Measurements from ENCODE around the gene NTRK1. TPM values are rescaled to one million over a fixed set of nuclear protein-coding genes. Genes with fewer than 3 reads are reported as not detected.

The NTRK1 gene
- polyA plus RNA-seq, 1 donor, result 0.37 TPM

- no peak for DNase-seq (ENCODE audit: low read depth)
These were observed 21.7 kb upstream of the NTRK1 start for GRCh38 chr1:156838972-156839371.

- no peak for DNase-seq (ENCODE audit: low read depth)
These were observed 21.1 kb upstream of the NTRK1 start for GRCh38 chr1:156839426-156840109.

- no peak for DNase-seq (ENCODE audit: low read depth)
These were observed 20.3 kb upstream of the NTRK1 start for GRCh38 chr1:156840186-156840897.

- DNase-seq (ENCODE audit: low read depth), result no peak
These were observed 19.8 kb upstream of the NTRK1 start for GRCh38 chr1:156840898-156841279.

- DNase-seq (ENCODE audit: low read depth), result no peak
These were observed 19.3 kb upstream of the NTRK1 start for GRCh38 chr1:156841295-156841855.

GRCh38 chr1:156842618-156843300 lies 17.9 kb upstream of the NTRK1 start:
- DNase-seq (ENCODE audit: low read depth), result no peak

GRCh38 chr1:156844102-156844501 lies 16.6 kb upstream of the NTRK1 start:
- no peak for DNase-seq (ENCODE audit: low read depth)

GRCh38 chr1:156844638-156845037 lies 16.0 kb upstream of the NTRK1 start:
- no peak for DNase-seq (ENCODE audit: low read depth)

GRCh38 chr1:156845055-156845952 lies 15.4 kb upstream of the NTRK1 start:
- DNase-seq (ENCODE audit: low read depth), result no peak

GRCh38 chr1:156845953-156846545 lies 14.6 kb upstream of the NTRK1 start:
- DNase-seq (ENCODE audit: low read depth), result no peak

GRCh38 chr1:156846643-156847042 lies 14.0 kb upstream of the NTRK1 start:
- DNase-seq (ENCODE audit: low read depth), result no peak

GRCh38 chr1:156847591-156848460 lies 12.8 kb upstream of the NTRK1 start:
- DNase-seq (ENCODE audit: low read depth), result no peak

GRCh38 chr1:156848461-156849150 lies 12.1 kb upstream of the NTRK1 start:
- no peak for DNase-seq (ENCODE audit: low read depth)

- no peak for DNase-seq (ENCODE audit: low read depth)
These were observed 11.5 kb upstream of the NTRK1 start for GRCh38 chr1:156849151-156849496.

GRCh38 chr1:156851779-156852417 lies 8.8 kb upstream of the NTRK1 start:
- no peak for DNase-seq (ENCODE audit: low read depth)

- no peak for DNase-seq (ENCODE audit: low read depth)
These were observed 8.2 kb upstream of the NTRK1 start for GRCh38 chr1:156852418-156852874.

- DNase-seq (ENCODE audit: low read depth), result no peak
These were observed 6.9 kb upstream of the NTRK1 start for GRCh38 chr1:156853761-156854160.

- no peak for DNase-seq (ENCODE audit: low read depth)
These were observed 6.0 kb upstream of the NTRK1 start for GRCh38 chr1:156854634-156855033.

- DNase-seq (ENCODE audit: low read depth), result no peak
These were observed 4.3 kb upstream of the NTRK1 start for GRCh38 chr1:156856282-156856785.
